ENCODE results near the gene AKR1B1.

GRCh38 chr7:134453518-134453917 is 5.4 kb downstream of the AKR1B1 start:
- no peak for TF ChIP-seq POLR2A (IDR thresholded peaks at IDR 0.05; ENCODE audit: low read depth, low read length)
- no peak for TF ChIP-seq POLR2AphosphoS5 (IDR thresholded peaks at IDR 0.05; ENCODE audit: insufficient read depth, low read depth, low read length)
- no peak for TF ChIP-seq CTCF (IDR thresholded peaks at IDR 0.05; ENCODE audit: extremely low read depth in 1 of 2, insufficient read depth in 1 of 2, low read depth in 1 of 2, low read length in 2 of 2)
- no peak for TF ChIP-seq MYC (IDR thresholded peaks at IDR 0.05; ENCODE audit: low read depth, low read length)

Measured in endothelial cell of umbilical vein (primary cell).